ENCODE data around the gene WRAP53. TPM values are rescaled to one million over a fixed set of nuclear protein-coding genes. Genes with fewer than 3 reads are reported as not detected.

The WRAP53 gene
- total and polyA plus RNA-seq, 10 of the 15 experiments (the other 5 are each of a cell fraction or from before 2014, with no cell fraction given): 1.9 to 42.0 (median 21.9) TPM

- intact Hi-C loops (cut with micrococcal nuclease; ENCODE audit: unreplicated experiment): loop anchor here (10.0 kb wide), 1 partner anchor 77 kb away; no protein-coding TSS in a partner anchor
- BruUV-seq (replicated peaks): no TSS peak
- Histone ChIP-seq H3K4me3 (no peak overlapping the region), H3K4me1 (ENCODE audit: control insufficient read depth, insufficient read depth, low read length) (no peaks in the 10 kb centered on the region), H4K20me1 (ENCODE audit: control insufficient read depth, insufficient read depth) (no peaks in the 10 kb centered on the region), H3K27me3 (replicated peaks in 1 of 2; ENCODE audit: control insufficient read depth in 2 of 2, insufficient read depth in 2 of 2, low read length in 1 of 2) (no peaks in the 10 kb centered on the region; a peak in 2 of 4 replicates), H3K27ac (ENCODE audit: control insufficient read depth, insufficient read depth) (no peak overlapping the region), H2AFZ (ENCODE audit: control insufficient read depth, low read depth, low read length) (no peak overlapping the region), H3K79me2 (ENCODE audit: control insufficient read depth, insufficient read depth, low read length) (no peaks in the 10 kb centered on the region), H3K9ac (ENCODE audit: control insufficient read depth, insufficient read depth, low read length) (no peak overlapping the region), H3K36me3 (ENCODE audit: control insufficient read depth in 2 of 2, insufficient read depth in 2 of 2, low read length in 1 of 2) (no peaks in the 10 kb centered on the region), H3K9me3 (replicated peaks; ENCODE audit: control insufficient read depth, insufficient read depth, low read length) (no peaks in the 10 kb centered on the region), H3K4me2 (ENCODE audit: control insufficient read depth, insufficient read depth) (no peak overlapping the region)
- ChIA-PET SMC1A (ENCODE audit: uncharacterized antibody, unreplicated experiment) (interaction anchor here (0.7 to 1.5 kb wide), 3 partner anchors 11 to 17 kb away, joined by 3 to 4 read pairs (median 3); no protein-coding TSS in a partner anchor), POLR2A (interaction anchor here (0.6 kb wide), 1 partner anchor 118 kb away, joined by 4 read pairs; no protein-coding TSS in a partner anchor), RAD21 (ENCODE audit: unreplicated experiment) (interaction anchor here (0.5 to 0.6 kb wide), 2 partner anchors 38 to 236 kb away, joined by 3 read pairs; no protein-coding TSS in a partner anchor), CTCF (interaction anchor here (0.5 to 1.1 kb wide), 4 partner anchors 34 to 242 kb away, joined by 3 read pairs; no protein-coding TSS in a partner anchor)
- FAIRE-seq (no peak), ATAC-seq (no peak), DNase-seq (ENCODE audit: low read depth, low spot score) (no peak)
- no peak for TF ChIP-seq IKZF1 (conservative IDR thresholded peaks at IDR 0.05)
- TF ChIP-seq MAX (IDR thresholded peaks at IDR 0.05; ENCODE audit: low read depth, low read length): no peak
- TF ChIP-seq ZNF24 (IDR thresholded peaks at IDR 0.05): no peak
- no peak for TF ChIP-seq SUPT20H (IDR thresholded peaks at IDR 0.05; ENCODE audit: borderline replicate concordance, control insufficient read depth, low read depth, low read length)
- no peak for TF ChIP-seq IRF4 (IDR thresholded peaks at IDR 0.05; ENCODE audit: low read depth, low read length)
- no peak for TF ChIP-seq E4F1 (IDR thresholded peaks at IDR 0.05; ENCODE audit: borderline replicate concordance, partially characterized antibody)
- no peak for TF ChIP-seq IRF3 (IDR thresholded peaks at IDR 0.05)
- TF ChIP-seq ZNF274 (IDR thresholded peaks at IDR 0.05; ENCODE audit: insufficient read depth, insufficient read length): no peak
- TF ChIP-seq STAT3 (IDR thresholded peaks at IDR 0.05; ENCODE audit: low read depth, low read length): no peak
- no peak for TF ChIP-seq MEF2B (IDR thresholded peaks at IDR 0.05; ENCODE audit: partially characterized antibody, poor library complexity, severe bottlenecking)
- no peak for TF ChIP-seq E2F4 (IDR thresholded peaks at IDR 0.05; ENCODE audit: low read depth, low read length)
- in situ Hi-C loops (cut with MboI): no loop called here
- WGBS (ENCODE audit: insufficient coverage, insufficient replicate concordance, low lambda C conversion rate, missing lambda C conversion rate): 6% methylated on average over 4 of the region's 4 CpGs
These were observed 59.4 kb downstream of the WRAP53 start for GRCh38 chr17:7747635-7748071.
